ENCODE results near the gene RTL1. TPM values are rescaled to one million over a fixed set of nuclear protein-coding genes. Genes with fewer than 3 reads are reported as not detected.

The RTL1 gene
- total and polyA plus RNA-seq, 10 of the 15 experiments (the other 5 are each of a cell fraction or from before 2014, with no cell fraction given), result not detected

DNA sequence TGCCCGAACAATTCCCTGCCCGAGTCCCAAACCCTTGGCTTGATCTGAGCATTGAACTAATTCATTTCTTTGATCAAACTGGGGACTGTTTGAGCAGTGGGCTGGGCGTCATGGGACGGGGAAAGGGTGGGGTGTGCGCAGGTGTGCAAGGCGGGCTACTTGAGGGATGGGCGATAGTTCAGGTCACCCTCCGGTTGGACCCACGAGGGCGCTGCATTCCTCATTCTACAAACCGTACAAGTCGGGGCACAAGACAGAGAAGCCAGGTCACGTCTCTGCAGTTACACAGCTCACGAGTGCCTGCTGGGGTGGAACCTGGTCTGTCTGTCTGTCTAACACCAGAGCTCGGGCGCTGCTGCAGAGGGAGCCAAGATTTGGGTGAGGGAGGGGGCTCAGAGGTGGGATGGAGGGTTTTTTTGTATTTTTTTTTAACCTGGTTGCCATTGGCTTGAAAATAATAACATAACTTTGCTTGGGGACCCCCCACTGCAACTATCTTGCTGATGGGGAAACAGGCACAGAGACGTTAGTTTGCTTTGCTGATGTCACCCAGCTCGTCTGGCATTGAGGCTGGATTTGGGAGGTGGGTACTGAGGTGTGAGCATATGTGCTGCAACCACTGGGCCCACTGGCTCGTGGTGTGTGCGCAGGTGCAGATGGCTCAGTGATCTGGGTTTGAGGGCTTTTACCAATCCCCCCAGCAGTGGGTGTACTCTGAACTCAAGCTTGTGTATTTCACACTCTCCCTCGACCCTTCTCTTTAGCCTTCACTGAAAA is 7.6 kb upstream of the RTL1 start (continued):
- TF ChIP-seq, protein P1, sequence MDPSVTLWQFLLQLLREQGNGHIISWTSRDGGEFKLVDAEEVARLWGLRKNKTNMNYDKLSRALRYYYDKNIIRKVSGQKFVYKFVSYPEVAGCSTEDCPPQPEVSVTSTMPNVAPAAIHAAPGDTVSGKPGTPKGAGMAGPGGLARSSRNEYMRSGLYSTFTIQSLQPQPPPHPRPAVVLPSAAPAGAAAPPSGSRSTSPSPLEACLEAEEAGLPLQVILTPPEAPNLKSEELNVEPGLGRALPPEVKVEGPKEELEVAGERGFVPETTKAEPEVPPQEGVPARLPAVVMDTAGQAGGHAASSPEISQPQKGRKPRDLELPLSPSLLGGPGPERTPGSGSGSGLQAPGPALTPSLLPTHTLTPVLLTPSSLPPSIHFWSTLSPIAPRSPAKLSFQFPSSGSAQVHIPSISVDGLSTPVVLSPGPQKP (IDR thresholded peaks at IDR 0.05; ENCODE audit: low read depth, low read length), result no peak

DNA sequence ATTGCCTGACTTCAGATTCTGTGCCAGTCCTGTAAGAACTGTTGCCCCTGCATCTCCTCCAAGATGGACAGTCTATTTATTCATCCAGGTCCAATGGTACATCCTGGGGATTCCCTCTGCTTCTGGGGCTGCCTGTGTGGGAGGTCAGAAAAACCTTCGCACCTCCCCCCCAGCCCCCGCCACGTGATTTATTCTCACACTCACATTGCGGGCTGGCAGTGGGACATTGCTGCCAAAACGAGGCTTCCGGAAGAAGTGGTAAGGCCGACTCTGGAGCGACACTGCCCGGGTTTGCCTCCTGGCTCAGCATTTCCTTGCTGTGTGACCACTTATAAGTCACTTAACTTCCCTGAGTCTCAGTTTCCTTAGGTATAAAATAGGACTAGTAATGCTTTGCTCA is 5.9 kb upstream of the RTL1 start:
- Histone ChIP-seq H3K36me3 (ENCODE audit: control insufficient read depth in 2 of 2, insufficient read depth in 2 of 2, low read length in 1 of 2) (no peaks in the 10 kb centered on the region), H2AFZ (ENCODE audit: control insufficient read depth, low read depth, low read length) (no peak overlapping the region), H3K4me2 (ENCODE audit: control insufficient read depth, insufficient read depth) (no peak overlapping the region), H3K27me3 (replicated peaks in 1 of 2; ENCODE audit: control insufficient read depth in 2 of 2, insufficient read depth in 2 of 2, low read length in 1 of 2) (no peaks in the 10 kb centered on the region), H3K79me2 (ENCODE audit: control insufficient read depth, insufficient read depth, low read length) (no peaks in the 10 kb centered on the region), H3K9ac (ENCODE audit: control insufficient read depth, insufficient read depth, low read length) (no peak overlapping the region), H3K4me3 (no peak overlapping the region), H3K9me3 (replicated peaks; ENCODE audit: control insufficient read depth, insufficient read depth, low read length) (no peaks in the 10 kb centered on the region), H4K20me1 (ENCODE audit: control insufficient read depth, insufficient read depth) (no peaks in the 10 kb centered on the region), H3K27ac (ENCODE audit: control insufficient read depth, insufficient read depth) (no peak overlapping the region), H3K4me1 (ENCODE audit: control insufficient read depth, insufficient read depth, low read length) (no peaks in the 10 kb centered on the region)
- ChIA-PET CTCF (no interaction called here), RAD21 (ENCODE audit: unreplicated experiment) (no interaction called here), SMC1A (ENCODE audit: uncharacterized antibody, unreplicated experiment) (no interaction called here), POLR2A (no interaction called here)
- ATAC-seq (no peak), DNase-seq (ENCODE audit: low read depth, low spot score) (no peak), FAIRE-seq (no peak)
- 25% methylated on average over 9 of the region's 9 CpGs for WGBS (ENCODE audit: insufficient coverage, insufficient replicate concordance, low lambda C conversion rate, missing lambda C conversion rate)
- intact Hi-C loops (cut with micrococcal nuclease; ENCODE audit: unreplicated experiment) (no loop called here), in situ Hi-C loops (cut with MboI) (no loop called here)
- BruUV-seq (replicated peaks), result no TSS peak
- no peak for TF ChIP-seq CEBPB (IDR thresholded peaks at IDR 0.05; ENCODE audit: borderline replicate concordance in 1 of 2, low read depth in 2 of 2, low read length in 2 of 2)
- TF ChIP-seq RAD21 (IDR thresholded peaks at IDR 0.05; ENCODE audit: insufficient read depth, low read depth, low read length), result no peak
- no peak for TF ChIP-seq NFIC (IDR thresholded peaks at IDR 0.05; ENCODE audit: low read depth, low read length)
- TF ChIP-seq DPF2 (IDR thresholded peaks at IDR 0.05), result no peak
- TF ChIP-seq ZNF274 (IDR thresholded peaks at IDR 0.05; ENCODE audit: insufficient read depth, insufficient read length), result no peak
- TF ChIP-seq, protein P2, sequence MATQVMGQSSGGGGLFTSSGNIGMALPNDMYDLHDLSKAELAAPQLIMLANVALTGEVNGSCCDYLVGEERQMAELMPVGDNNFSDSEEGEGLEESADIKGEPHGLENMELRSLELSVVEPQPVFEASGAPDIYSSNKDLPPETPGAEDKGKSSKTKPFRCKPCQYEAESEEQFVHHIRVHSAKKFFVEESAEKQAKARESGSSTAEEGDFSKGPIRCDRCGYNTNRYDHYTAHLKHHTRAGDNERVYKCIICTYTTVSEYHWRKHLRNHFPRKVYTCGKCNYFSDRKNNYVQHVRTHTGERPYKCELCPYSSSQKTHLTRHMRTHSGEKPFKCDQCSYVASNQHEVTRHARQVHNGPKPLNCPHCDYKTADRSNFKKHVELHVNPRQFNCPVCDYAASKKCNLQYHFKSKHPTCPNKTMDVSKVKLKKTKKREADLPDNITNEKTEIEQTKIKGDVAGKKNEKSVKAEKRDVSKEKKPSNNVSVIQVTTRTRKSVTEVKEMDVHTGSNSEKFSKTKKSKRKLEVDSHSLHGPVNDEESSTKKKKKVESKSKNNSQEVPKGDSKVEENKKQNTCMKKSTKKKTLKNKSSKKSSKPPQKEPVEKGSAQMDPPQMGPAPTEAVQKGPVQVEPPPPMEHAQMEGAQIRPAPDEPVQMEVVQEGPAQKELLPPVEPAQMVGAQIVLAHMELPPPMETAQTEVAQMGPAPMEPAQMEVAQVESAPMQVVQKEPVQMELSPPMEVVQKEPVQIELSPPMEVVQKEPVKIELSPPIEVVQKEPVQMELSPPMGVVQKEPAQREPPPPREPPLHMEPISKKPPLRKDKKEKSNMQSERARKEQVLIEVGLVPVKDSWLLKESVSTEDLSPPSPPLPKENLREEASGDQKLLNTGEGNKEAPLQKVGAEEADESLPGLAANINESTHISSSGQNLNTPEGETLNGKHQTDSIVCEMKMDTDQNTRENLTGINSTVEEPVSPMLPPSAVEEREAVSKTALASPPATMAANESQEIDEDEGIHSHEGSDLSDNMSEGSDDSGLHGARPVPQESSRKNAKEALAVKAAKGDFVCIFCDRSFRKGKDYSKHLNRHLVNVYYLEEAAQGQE (IDR thresholded peaks at IDR 0.05; ENCODE audit: low read depth, low read length), result no peak
- TF ChIP-seq, protein P3, sequence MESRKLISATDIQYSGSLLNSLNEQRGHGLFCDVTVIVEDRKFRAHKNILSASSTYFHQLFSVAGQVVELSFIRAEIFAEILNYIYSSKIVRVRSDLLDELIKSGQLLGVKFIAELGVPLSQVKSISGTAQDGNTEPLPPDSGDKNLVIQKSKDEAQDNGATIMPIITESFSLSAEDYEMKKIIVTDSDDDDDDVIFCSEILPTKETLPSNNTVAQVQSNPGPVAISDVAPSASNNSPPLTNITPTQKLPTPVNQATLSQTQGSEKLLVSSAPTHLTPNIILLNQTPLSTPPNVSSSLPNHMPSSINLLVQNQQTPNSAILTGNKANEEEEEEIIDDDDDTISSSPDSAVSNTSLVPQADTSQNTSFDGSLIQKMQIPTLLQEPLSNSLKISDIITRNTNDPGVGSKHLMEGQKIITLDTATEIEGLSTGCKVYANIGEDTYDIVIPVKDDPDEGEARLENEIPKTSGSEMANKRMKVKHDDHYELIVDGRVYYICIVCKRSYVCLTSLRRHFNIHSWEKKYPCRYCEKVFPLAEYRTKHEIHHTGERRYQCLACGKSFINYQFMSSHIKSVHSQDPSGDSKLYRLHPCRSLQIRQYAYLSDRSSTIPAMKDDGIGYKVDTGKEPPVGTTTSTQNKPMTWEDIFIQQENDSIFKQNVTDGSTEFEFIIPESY (IDR thresholded peaks at IDR 0.05), result no peak
- TF ChIP-seq HDGF (IDR thresholded peaks at IDR 0.05), result no peak
- no peak for TF ChIP-seq RBBP5 (conservative IDR thresholded peaks at IDR 0.05)
- no peak for TF ChIP-seq FOXM1 (IDR thresholded peaks at IDR 0.05; ENCODE audit: low read depth, low read length)
- TF ChIP-seq RB1 (IDR thresholded peaks at IDR 0.05; ENCODE audit: borderline replicate concordance), result no peak
- TF ChIP-seq RFX5 (IDR thresholded peaks at IDR 0.05; ENCODE audit: low read depth, low read length), result no peak
- no peak for TF ChIP-seq WRNIP1 (IDR thresholded peaks at IDR 0.05; ENCODE audit: borderline replicate concordance, low read depth, low read length)
- no peak for TF ChIP-seq ZNF207 (IDR thresholded peaks at IDR 0.05; ENCODE audit: borderline replicate concordance)

Data from GM12878 (cell line).